Measurements from ENCODE around the gene FADS2.

The FADS2 gene

DNA sequence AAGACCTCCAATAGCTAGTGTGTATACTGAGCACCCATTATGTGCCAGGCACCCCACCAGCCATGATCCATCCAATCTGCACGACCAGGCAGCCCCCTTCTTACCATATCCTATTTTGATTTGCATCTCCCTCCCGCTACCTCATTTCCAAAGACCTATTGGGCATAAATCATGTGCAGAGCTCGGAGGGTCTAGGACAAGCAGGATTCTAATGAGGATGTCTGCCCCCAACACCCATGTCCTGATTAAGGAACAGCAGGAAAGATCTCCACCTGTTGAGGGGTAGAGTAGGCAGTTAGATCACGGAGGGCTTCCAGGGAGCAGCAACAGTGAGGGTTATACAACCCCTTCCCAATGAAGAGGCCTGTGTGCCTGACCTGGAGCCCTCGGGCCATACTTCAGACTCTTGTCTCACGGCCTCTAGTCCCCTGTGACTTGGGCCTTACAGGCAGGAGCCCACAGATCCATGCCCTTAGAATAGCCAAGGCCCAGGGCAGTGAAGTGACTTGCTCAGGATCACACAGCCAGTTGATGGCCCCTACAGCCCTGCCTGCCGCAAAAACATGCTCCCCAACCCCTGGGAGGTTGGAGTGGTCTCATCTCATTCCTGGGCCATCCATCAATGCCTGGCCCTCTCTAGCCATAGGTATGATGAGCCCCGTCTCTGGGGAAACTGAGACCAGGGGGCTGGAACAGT, 85.7 kb downstream of the FADS2 start:
- TF ChIP-seq SP1 (IDR thresholded peaks at IDR 0.05) (no peak), TARDBP (IDR thresholded peaks at IDR 0.05) (no peak), CTBP1 (IDR thresholded peaks at IDR 0.05; ENCODE audit: borderline replicate concordance) (no peak), L3MBTL2 (conservative IDR thresholded peaks at IDR 0.05) (no peak), FOXA1 (IDR thresholded peaks at IDR 0.05) (no peak), FOXM1 (IDR thresholded peaks at IDR 0.05; ENCODE audit: borderline replicate concordance) (no peak), SUZ12 (IDR thresholded peaks at IDR 0.05) (no peak), ELF4 (IDR thresholded peaks at IDR 0.05) (no peak), FOXK2 (IDR thresholded peaks at IDR 0.05) (no peak), ZNF384 (IDR thresholded peaks at IDR 0.05) (no peak), LEF1 (IDR thresholded peaks at IDR 0.05; ENCODE audit: borderline replicate concordance) (no peak)
- no peak for DNase-seq (ENCODE audit: extremely low spot score)
- CTCF ChIA-PET, result interaction anchor here (0.9 kb wide), 1 partner anchor 15 kb away, joined by 3 read pairs; no protein-coding TSS in a partner anchor
- POLR2A ChIA-PET, result interaction anchor here (0.7 kb wide), 1 partner anchor 50 kb away, joined by 3 read pairs; no protein-coding TSS in a partner anchor

- no peak for DNase-seq (ENCODE audit: extremely low spot score)
- POLR2A ChIA-PET, result interaction anchor here (0.7 kb wide), 1 partner anchor 49 kb away, joined by 3 read pairs; no protein-coding TSS in a partner anchor
- CTCF ChIA-PET, result interaction anchor here (0.9 to 1.4 kb wide), 2 partner anchors 14 to 16 kb away, joined by 3 to 5 read pairs; no protein-coding TSS in a partner anchor
- TF ChIP-seq L3MBTL2 (conservative IDR thresholded peaks at IDR 0.05), result no peak
- no peak for TF ChIP-seq FOXM1 (IDR thresholded peaks at IDR 0.05; ENCODE audit: borderline replicate concordance)
- no peak for TF ChIP-seq SUZ12 (IDR thresholded peaks at IDR 0.05)
- TF ChIP-seq FOXA1 (IDR thresholded peaks at IDR 0.05), result no peak
Observed at GRCh38 chr11:61914471-61915171, 86.5 kb downstream of the FADS2 start.

- DNase-seq (ENCODE audit: extremely low spot score), result no peak
- TF ChIP-seq CTBP1 (IDR thresholded peaks at IDR 0.05; ENCODE audit: borderline replicate concordance), result no peak
- no peak for TF ChIP-seq FOXK2 (IDR thresholded peaks at IDR 0.05)
- TF ChIP-seq TARDBP (IDR thresholded peaks at IDR 0.05), result no peak
- no peak for TF ChIP-seq BHLHE40 (IDR thresholded peaks at IDR 0.05; ENCODE audit: borderline replicate concordance)
- TF ChIP-seq SUZ12 (IDR thresholded peaks at IDR 0.05), result no peak
- TF ChIP-seq L3MBTL2 (conservative IDR thresholded peaks at IDR 0.05), result no peak
- no peak for TF ChIP-seq FOXA1 (IDR thresholded peaks at IDR 0.05)
- TF ChIP-seq, protein P1, sequence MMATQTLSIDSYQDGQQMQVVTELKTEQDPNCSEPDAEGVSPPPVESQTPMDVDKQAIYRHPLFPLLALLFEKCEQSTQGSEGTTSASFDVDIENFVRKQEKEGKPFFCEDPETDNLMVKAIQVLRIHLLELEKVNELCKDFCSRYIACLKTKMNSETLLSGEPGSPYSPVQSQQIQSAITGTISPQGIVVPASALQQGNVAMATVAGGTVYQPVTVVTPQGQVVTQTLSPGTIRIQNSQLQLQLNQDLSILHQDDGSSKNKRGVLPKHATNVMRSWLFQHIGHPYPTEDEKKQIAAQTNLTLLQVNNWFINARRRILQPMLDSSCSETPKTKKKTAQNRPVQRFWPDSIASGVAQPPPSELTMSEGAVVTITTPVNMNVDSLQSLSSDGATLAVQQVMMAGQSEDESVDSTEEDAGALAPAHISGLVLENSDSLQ (IDR thresholded peaks at IDR 0.05), result no peak
- no peak for TF ChIP-seq NFRKB (IDR thresholded peaks at IDR 0.05)
- no peak for TF ChIP-seq ELF4 (IDR thresholded peaks at IDR 0.05)
- TF ChIP-seq SP1 (IDR thresholded peaks at IDR 0.05), result no peak
- TF ChIP-seq LEF1 (IDR thresholded peaks at IDR 0.05; ENCODE audit: borderline replicate concordance), result no peak
- TF ChIP-seq ZNF384 (IDR thresholded peaks at IDR 0.05), result no peak
- no peak for TF ChIP-seq FOXM1 (IDR thresholded peaks at IDR 0.05; ENCODE audit: borderline replicate concordance)
- no peak for TF ChIP-seq HDGF (IDR thresholded peaks at IDR 0.05; ENCODE audit: borderline replicate concordance)
- no peak for TF ChIP-seq ARNT (IDR thresholded peaks at IDR 0.05)
- ChIA-PET CTCF (interaction anchor here (0.9 kb wide), 1 partner anchor 19 kb away, joined by 3 read pairs; no protein-coding TSS in a partner anchor), POLR2A (interaction anchor here (1.1 kb wide), 1 partner anchor 33 kb away, joined by 3 read pairs; no protein-coding TSS in a partner anchor)
Observed at GRCh38 chr11:61916737-61917333, 88.7 kb downstream of the FADS2 start.

Measured in HEK293T (cell line).